Measurements from ENCODE around the gene SPIN1.

Gene SPIN1

DNA sequence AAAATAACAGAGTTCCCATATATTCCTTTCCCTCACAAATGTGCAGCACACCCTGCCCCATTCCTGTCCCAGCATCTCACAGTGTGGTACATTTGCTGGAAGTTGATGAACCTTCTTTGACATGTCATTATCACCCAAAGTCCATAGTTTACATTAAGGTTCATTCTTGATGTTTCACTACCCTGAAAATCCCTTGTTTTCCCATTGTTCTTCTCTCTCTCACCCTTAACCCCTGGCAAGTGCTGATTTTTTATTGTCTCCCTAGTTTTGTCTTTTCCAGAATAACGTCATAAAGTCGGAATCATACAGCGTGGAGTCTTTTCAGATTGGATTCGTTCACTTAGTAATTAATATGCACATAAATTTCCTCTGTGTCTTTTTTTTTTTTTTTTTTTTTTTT lies 48.1 kb downstream of the SPIN1 start:
- no peak for DNase-seq (ENCODE audit: low read depth in 3 of 3)

DNA sequence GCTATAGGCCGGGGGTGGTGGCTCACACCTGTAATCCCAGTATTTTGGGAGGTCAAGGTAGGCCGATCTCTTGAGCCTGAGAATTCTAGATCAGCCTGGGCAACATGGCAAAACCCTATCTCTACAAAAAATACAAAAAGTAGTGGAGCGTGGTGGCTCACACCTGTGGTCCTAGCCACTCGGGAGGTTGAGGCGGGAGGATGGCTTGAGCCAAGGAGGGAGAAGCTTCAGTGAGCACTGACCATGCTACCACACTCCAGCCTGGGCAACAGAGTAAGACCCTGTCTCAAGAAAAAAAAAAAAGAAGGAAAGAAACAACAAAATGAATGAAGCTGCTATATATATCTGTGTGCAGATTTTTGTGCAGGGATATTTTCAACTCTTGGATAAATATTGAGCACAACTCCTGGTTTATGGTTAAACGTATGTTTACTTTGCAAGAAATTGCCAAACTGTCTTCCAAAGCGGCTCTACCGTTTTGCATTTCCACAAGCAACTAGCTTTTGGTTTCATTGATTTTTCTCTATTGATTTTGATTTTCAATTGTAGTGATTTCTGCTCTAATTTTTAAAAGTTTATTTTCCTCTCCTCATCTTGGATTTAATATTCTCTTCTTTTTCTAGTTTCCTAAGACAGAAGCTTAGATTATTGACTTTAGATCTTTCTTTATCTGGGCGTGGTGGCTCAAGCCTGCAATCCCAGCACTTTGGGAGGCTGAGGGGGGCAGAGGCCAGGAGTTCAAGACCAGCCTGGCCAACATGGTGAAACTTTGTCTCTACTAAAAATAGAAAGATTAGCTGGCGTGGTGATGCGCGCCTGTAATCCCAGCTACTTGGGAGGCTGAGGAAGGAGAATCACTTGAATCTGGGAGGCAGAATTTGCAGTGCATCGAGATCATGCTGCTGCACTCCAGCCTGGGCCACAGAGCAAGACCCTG lies 49.2 kb downstream of the SPIN1 start:
- DNase-seq (ENCODE audit: low read depth in 3 of 3) = no peak

DNA sequence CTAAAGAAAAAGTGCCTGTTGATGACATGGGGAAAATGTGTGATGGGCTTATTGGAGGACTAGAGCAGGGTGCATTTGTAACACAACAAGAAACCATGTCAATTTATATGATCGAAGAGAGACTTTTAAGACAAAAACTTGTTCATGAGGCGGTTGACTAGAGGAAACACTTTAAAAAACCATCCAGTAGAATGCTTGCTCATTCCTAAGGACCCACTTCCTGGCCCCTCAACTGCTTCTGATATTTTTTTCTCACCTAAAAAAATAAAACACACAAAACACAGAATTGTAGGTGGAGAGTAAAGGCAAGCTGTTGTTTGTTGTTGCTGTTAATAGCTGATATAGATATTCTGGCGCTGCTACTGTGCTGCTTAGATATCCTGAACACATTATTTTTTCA lies 50.6 kb downstream of the SPIN1 start:
- DNase-seq (ENCODE audit: low read depth in 3 of 3) = no peak

DNA sequence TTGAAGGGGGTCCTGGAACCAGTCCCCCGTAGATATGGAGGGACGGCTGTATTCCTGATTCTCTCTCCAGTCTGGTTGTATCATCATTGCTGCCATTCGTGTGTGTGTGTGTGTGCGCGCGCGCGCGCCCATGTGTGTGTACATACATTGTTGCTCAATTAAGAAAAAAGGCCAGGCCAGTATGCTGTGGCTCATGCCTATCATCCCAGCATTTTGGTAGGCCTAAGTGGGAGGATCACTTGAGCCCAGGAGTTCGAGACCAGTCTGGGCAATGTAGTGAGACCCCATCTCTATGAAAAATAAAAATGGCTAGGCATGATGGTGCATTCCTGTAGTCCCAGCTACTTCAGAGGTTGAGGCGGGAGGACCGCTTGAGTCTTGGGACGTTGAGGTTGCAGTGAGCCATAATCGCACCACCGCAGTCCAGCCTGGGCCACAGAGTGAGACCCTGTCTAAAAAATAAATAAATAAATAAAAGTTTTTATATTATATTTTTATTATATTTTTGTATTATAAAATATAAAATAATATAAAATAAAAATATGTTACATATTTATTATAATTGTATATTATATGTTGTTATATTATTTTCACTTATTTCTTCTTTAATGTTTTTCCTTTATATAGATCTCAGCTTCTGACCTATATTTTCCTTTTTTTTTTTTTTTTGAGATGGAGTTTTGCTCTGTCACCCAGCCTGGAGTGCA lies 53.2 kb downstream of the SPIN1 start:
- DNase-seq (ENCODE audit: low read depth in 3 of 3) = no peak

DNA sequence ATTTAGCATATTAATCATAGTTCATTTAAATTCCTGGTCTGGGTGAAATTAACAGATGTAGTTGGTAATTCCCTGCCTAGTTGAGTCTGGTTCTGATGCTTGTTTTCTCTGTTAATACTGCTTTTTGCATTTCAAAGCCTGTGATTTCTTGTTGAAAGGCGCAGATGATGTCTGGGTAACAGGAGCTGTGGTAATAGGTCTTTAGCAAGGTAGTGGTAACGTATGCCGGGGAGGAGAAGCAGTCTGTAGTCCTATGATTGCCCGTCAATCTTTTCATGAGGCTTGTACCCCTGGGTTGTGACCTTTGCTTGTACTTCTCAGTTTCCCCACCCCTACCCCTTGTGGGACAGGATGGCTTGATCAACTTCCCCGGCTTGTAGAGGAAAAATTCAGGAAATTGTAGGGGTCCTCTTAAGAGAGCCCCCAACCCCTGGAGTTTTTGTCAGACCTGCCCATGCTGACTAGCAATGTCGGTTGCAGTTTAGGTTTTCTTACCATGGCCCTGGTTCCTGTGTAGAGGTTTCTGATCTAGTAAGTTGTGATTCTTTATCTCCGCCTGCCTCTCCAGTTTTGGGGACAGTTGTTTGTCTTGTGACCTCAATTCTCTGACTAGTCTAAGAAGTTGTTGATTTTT lies 55.4 kb downstream of the SPIN1 start:
- no peak for DNase-seq (ENCODE audit: low read depth in 3 of 3)

DNA sequence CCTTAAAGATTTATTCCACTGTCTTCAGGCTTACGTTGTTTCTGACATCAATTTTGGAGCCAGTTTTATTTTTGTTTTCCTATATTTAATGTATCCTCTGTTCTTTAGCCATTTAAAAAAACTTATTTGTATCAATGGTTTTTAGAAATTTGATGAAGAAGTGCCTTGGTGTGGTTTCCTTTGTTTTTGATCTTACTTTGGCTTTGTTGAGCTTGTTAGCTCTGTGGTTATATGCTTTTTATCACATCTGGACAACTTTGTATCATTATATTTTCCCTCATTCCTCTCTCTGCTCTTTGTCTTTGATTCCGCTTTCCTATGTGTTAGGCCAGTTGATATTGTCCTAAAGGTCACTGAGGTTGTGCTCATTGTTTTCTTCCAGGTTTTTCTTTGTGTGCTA lies 58.5 kb downstream of the SPIN1 start:
- DNase-seq (ENCODE audit: low read depth in 3 of 3) = no peak

DNA sequence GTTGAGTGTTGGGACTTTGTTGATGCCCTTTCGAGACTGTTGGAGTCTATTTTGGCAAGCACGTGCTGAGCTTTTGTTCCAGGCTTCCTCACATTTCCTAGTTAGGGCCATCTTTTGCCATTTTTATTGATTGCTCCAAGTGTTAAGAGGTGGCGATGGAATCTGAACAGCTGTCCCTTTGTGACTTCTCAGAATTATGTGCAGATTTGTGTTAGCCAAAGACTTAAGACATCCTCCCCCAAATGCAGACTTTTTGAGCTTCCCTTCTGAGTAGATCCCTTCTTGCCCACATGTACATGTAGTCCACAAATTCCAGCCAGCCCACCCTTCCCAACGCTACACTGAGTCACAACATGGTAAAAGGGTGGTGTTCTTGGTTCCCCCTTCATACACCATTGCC lies 59.2 kb downstream of the SPIN1 start:
- DNase-seq (ENCODE audit: low read depth in 3 of 3) = no peak

DNA sequence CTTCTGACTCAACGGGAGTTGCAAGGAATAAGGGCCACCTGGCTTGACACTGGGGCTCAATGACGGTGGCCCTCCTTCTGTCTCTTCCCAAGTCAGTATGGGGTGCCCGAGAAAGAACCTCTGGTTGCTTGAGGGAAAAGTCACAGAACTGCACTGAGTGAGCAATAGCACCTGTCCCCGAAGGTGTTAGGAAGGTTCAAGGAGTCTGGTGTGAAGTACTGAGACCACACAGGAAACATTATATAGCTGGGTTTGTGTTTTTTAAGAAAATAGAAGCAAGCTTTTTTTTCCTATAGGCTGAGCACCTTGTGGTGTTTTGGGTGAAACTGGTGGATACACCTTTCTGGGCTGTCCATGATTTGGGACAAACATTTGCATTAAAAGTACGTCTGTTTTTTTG lies 62.9 kb downstream of the SPIN1 start:
- no peak for DNase-seq (ENCODE audit: low read depth in 3 of 3)

DNA sequence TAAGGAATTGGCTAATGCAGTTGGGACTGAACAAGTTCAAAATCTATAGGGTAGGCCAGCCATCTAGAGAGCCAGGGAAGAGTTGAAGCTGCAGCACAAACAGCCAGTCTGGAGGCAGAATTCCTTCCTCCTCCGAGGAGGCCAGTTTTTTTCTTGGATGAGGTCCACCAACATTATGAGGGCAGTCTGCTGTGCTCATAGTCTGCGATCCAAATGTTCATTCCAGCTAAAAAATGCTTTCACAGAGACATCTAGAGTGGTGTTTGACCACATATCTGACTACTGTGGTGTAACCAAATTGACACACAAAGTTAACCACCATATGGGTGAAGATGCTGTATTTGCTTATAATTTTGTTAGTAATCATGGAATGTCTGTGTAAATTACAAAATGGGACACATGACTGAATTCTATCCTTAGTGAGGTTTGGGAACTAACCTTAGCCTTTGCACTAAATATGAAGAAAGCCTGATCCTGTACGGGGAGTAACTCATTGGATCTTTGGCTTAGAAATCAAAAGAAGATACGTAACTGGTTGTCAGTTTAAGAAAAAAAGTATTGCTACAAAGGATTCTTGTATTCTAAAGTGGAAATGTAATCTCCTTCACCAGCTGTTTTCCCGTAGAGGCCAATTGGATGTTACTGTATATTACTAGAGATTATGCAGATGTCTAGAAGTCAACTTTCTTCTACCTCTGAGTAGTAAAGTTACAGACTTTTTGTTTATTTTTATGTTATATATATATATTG lies 70.6 kb downstream of the SPIN1 start:
- no peak for DNase-seq (ENCODE audit: low read depth in 3 of 3)

DNA sequence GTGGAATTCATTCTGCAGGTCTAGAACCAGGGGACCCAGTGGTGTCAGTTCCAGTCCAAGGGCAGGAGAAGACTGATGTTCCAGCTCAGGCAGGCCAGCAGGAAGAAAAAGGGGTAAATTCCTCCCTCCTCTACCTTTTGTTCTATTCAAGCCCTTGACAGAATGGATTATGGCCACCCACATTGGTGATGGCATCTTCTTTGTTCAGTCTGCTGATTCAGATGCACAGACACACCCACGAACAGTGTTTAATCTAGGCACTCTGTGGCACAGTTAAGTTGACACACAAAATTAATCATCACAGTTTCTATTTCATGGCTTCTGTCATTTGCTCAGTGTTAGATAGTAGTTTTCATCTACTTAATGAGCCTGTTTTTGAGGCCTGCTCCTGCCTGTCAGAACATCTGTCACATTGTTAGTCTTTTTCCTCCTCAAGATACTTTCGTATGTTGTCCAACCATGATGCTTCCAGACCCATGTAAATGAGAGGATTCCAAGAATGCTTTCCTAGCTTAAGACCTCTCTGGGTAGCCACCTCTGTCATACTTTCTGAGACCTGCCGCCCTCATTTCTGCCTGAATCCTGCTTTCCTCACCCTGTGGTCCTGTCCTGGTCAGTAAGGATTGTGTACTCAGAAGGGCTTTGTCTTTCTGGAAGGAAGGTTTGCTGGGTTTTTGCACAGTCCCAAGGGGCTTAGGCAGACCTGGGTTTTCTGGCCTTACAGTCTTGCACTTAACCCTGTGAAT lies 72.5 kb downstream of the SPIN1 start:
- peak in 1 of 3 donors; percentile 18 for DNase-seq (ENCODE audit: low read depth in 3 of 3)

DNA sequence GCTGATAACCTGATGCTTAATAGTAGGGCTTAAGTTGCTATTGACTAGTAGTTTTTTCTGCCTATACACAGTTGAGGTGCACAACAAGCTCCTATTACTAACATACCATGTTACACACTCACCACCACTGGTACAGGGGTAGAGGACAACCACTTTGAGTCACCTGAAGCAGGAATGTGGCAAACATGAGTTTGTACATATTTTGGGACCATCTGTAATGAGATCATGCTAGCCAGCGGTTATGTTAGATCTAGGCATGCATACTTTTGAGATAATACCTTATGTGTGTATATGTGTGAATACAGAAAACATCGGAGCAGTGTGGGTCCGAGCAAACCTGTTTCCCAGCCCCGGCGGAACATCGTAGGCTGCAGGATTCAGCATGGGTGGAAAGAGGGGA lies 73.9 kb downstream of the SPIN1 start:
- DNase-seq (ENCODE audit: low read depth in 3 of 3) = no peak

DNA sequence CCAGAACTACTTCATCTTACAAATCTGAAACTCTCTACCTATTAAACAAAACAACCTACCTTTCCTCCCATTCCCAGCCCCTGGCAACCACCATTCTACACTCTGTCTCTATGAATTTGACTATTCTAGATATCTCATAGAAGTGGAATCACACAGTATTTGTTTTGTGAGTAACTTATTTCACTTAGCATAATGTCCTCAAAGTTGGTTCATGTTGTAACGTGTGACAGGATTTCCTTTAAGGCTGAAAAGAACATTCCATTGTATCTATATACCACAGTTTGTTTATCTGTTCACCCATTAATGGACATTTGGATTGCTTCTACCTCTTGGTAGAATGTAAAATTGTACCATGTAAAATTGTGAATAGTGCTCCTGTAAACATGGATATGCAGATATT lies 76.6 kb downstream of the SPIN1 start:
- DNase-seq (ENCODE audit: low read depth in 3 of 3) = no peak

DNA sequence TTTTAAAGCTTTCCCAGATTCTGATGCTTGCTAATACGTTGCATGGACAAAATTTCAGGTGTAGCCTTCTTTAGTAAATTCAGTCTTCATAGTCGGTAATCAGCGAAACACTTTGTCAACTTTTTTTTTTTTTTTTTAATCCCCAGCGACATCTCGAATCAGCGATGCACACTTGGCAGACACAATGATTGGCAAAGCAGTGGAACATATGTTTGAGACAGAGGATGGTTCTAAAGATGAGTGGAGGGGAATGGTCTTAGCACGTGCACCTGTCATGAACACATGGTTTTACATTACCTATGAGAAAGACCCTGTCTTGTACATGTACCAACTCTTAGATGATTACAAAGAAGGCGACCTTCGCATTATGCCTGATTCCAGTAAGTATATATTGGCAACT lies 80.0 kb downstream of the SPIN1 start:
- DNase-seq (ENCODE audit: low read depth in 3 of 3) = no peak

DNA sequence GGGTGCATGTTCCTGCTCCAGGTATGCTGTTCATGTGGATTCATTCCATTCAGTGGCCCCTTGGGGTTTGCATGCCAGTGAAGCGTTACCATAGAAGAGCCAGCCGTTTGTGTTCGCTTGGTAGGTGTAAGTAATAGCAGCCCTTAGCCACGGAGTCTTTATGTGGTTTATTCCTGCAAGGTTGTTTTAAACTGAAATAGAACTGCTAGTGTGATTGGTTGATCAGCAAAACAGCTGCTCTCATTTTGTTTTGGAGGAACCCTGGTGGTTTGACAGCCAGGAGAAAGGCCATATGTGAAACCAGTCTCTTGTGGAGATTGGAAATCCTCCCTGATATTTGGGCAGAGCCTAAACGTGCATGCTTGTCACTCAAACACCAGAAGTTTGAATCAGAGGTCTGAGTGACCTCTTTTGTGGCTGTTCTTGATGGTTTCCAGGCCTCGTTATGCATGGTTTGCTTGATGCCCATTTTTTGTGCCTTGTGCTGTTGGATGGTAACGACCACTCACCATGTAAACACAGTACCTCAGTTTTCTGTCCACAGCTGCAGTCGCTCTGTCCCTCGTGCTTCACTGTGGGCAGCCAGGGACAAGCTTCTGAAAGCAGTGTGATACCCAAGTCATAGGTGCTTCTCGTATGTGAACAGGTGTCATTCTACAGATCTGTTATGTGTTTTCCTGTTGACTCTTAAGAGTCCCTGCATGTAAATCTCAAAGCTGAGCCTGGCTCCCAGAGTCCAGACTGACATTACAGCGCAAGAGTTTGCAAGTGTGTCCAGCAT lies 88.4 kb downstream of the SPIN1 start:
- DNase-seq (ENCODE audit: low read depth in 3 of 3) = no peak

DNA sequence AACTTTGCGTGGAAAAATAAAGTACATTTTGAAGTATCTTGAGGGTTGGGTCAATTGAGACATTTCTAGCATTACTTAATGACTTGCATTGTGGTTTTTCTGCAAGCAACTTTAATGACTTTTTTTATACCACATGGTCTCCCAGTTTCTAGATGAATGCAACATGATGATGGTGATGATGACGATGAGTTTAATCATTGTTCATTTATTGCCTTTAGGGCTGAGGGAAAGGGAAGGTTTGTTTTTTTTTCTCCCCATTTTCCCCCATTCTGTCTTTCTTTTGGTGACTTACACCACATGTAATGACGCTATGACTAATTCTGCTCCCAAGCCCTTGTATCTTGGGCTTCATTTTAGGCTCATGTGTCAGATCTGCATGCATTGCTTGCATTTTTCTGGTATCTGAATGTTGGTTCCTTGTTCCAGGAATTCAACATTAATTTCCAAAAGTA lies 89.1 kb downstream of the SPIN1 start:
- DNase-seq (ENCODE audit: low read depth in 3 of 3) = no peak

DNA sequence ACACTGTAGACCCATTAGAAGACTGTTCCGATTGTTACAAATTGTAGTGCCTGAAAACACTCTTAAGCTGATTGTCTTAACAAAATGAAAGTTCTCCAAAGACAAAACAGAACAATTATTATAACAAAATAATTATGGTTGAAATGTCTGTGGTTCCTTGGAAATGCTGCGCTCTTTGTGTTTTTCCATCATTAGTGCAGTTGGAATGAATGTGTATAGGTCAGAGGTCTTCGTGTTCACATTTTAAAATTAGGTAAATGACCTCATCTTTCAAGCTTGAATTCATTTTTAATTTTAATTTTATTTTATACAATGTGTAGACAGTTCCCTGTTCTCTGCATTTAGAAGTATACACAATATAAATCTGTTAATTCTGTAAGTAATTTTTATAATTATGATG lies 90.0 kb downstream of the SPIN1 start:
- no peak for DNase-seq (ENCODE audit: low read depth in 3 of 3)

DNA sequence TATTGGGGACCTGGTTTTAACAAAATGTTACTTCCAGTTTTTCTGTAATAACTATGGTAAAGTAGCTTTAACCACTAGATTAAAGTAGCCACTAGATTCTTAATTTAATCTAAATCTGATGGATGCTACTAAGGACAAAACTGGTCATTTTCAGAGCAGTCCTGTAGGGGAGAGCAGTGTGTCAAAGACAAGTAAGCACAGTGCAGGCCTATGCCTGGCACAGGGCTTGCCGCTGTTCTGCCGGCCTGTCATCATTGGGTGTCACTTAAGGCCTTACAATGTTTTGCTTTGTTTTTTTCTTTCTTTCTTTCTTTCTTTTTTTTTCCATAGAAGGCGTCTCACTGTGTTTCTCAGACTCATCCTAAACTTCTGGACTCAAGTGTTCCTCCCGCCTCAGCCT lies 93.7 kb downstream of the SPIN1 start:
- no peak for DNase-seq (ENCODE audit: low read depth in 3 of 3)

DNA sequence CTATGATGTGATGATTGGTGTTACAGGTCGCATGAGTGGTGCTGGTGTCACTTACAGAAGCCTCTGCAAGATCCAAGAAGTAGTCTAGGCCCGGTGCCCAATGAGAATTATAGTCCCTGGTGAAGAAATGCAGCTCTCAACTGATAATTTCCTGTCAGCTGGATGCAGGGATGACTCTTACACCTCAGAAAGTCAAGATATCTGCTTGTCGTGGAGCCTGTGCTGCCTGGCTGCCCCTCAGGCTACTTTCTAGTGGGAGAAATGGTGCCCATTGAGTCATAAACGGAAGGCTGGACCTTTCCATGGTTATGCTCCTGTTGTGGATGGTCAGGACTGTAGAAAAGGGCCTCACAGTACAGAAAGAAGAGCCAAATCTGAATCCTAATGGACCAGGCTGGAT lies 99.9 kb downstream of the SPIN1 start:
- DNase-seq (ENCODE audit: low read depth in 3 of 3) = no peak

DNA sequence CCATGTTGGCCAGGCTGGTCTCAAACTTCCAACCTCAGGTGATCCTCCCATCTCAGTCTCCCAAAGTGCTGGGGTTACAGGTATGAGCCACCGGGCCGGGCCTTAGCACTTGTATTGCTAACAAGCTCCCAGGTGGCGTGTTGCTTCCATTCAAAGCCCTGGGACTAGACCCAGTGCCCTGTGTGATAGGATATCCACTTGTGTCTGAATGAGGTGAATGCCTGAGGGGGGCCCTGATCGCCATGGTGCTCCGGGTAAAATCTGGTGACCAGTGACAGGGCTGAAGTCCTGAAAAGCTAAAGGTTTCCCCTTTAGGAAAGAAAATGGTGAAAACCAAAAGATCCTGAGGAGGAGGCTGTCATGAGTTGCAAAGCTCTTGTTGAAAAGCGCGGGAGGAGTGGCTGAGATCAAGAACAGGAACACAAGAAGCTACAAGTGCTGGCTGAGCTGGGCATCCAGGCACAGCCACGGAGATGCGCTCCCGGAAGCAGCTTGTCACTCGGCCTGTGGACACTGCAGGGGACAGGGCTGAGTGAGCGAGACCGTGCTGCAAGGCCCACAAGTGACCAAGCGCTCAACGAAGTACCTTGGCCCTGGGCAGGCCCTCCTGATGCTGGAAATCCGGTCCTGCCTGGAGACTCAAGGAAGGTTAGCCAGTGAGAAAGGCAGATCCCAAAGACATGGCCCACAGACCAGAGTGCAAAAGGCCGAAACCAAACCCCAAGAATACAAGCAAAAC lies 106.9 kb downstream of the SPIN1 start:
- no peak for DNase-seq (ENCODE audit: low read depth in 3 of 3)

DNA sequence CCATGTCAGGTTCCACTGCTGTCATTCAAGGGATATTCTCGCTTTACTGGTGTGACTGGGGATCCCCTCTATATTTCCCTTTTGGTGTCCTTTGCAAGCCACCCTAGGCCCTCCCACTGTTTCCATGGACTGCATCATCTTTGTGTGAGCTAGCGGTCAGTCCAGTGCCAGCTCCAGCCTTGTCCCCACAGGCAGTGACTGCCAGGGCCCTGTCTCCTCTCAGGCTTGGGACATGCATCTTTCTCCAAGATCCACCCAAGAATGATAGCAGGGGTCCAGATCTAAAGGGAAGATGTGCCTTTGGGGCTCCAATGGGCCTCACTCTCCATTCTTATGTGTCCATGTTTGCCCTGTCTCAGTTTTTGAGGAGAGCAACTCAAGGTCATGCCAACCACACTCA lies 109.0 kb downstream of the SPIN1 start:
- DNase-seq (ENCODE audit: low read depth in 3 of 3) = no peak
